Natural killer cell (primary cell): Measurements from ENCODE around the gene RAD9A. TPM values are rescaled to one million over a fixed set of nuclear protein-coding genes. Genes with fewer than 3 reads are reported as not detected.
A peak's percentile ranks its signal among the peaks of the same experiment; 100 is the strongest.

Experiments
- ATAC-seq, 3 donors: fragments of 150-1000 bp in 2 of 3; fragments of 200-7000 bp in 1 of 3; cut with Tn5 transposase; 1 replicate in 1 of 3; 2 replicates in 2 of 3; pipeline ENCODE4 v1.10.0; 2021; ENCODE audit warnings: mild to moderate bottlenecking in 2 of 3, moderate library complexity in 2 of 3
- DNase-seq, 2 donors: peaks; one replicate each; pipeline versions ENCODE4 v3.0.0 to v3.0.0-alpha.2; 2013 to 2021; ENCODE audit warnings: mixed read lengths in 1 of 2
- H3K27ac ChIP-seq: one replicate; pipeline ENCODE4 v1.5.1; 2013; ENCODE audit warnings: mild to moderate bottlenecking, low read length
- H3K27me3 ChIP-seq: one replicate; pipeline ENCODE4 v1.6.1; 2013; ENCODE audit warnings: low read length; ENCODE audit not compliant: control insufficient read depth, insufficient read depth
- H3K36me3 ChIP-seq: one replicate; pipeline ENCODE4 v1.6.1; 2013; ENCODE audit warnings: low read length; ENCODE audit not compliant: control insufficient read depth, insufficient read depth
- H3K4me1 ChIP-seq: one replicate; pipeline ENCODE4 v1.6.1; 2013; ENCODE audit warnings: low read length; ENCODE audit not compliant: control insufficient read depth, insufficient read depth
- H3K4me3 ChIP-seq: one replicate; pipeline ENCODE4 v1.5.1; 2013; ENCODE audit warnings: low read length
- H3K9me3 ChIP-seq: one replicate; pipeline ENCODE4 v1.6.1; 2013; ENCODE audit warnings: low read length; ENCODE audit not compliant: control insufficient read depth, insufficient read depth
- H3K27ac Mint-ChIP-seq, 2 donors: one replicate each; pipeline ENCODE4 v1.8.0; 2022; ENCODE audit warnings: mild to moderate bottlenecking in 2 of 2, mixed read lengths in 2 of 2, moderate library complexity in 1 of 2
- H3K27me3 Mint-ChIP-seq, 2 donors: one replicate each; pipeline ENCODE4 v1.8.0; 2022; ENCODE audit warnings: low read depth in 2 of 2, mixed read lengths in 2 of 2
- H3K36me3 Mint-ChIP-seq: one replicate; pipeline ENCODE4 v1.8.0; 2022; ENCODE audit warnings: mixed read lengths
- H3K4me1 Mint-ChIP-seq, 2 donors: one replicate each; pipeline ENCODE4 v1.8.0; 2022; ENCODE audit warnings: mixed read lengths in 2 of 2
- H3K4me3 Mint-ChIP-seq: one replicate; pipeline ENCODE4 v1.8.0; 2022; ENCODE audit warnings: mild to moderate bottlenecking, moderate library complexity, mixed read lengths
- H3K9me3 Mint-ChIP-seq, 2 donors: one replicate each; pipeline ENCODE4 v1.8.0; 2022; ENCODE audit warnings: mixed read lengths in 2 of 2
- CTCF ChIP-seq: fragments of 200-600 bp; IDR thresholded peaks from one replicate; pipeline ENCODE4 v1.8.0; 2022; ENCODE audit warnings: antibody characterized with exemption
- WGBS: methylation state at CpG from one replicate; pipeline ENCODE4 v1.1.7; 2013; ENCODE audit warnings: missing lambda C conversion rate; ENCODE audit not compliant: insufficient coverage; 5-methylcytosine and 5-hydroxymethylcytosine counted together
- intact Hi-C: fragments of 100-400 bp; cut with micrococcal nuclease; formaldehyde crosslinking; loops from one replicate; pipeline ENCODE4 v1.14.2; 2022
- total RNA-seq, 4 donors: library from RNA; stranded (reverse); fragments of 120-200 nt in 1 of 4; gene quantifications; one replicate each; pipeline versions ENCODE4 v1.2.3 to v1.2.4, GENCODE V29; 2013 to 2022

Gene RAD9A
- total RNA-seq, 3 donors from 2014 or later (not counting 1 experiment from before 2014, with no cell fraction given) = 30.2 to 47.1 (median 37.3) TPM

GRCh38 chr11:67396587-67397389 lies 5.0 kb downstream of the RAD9A start:
- H3K9me3 ChIP-seq = no peaks in the 10 kb centered on the region
- Mint-ChIP-seq H3K4me1 (peaks cover 29 to 50% of the 10 kb centered on the region in 2 donors), H3K4me3 (no peak overlapping the region), H3K36me3 (no peaks in the 10 kb centered on the region), H3K27ac (peak overlapping the region; percentile 68 to 88), H3K9me3 (no peaks in the 10 kb centered on the region), H3K27me3 (no peaks in the 10 kb centered on the region)
- H3K36me3 ChIP-seq = peaks cover 54% of the 10 kb centered on the region
- peaks cover 61% of the 10 kb centered on the region for H3K4me1 ChIP-seq
- H3K27ac ChIP-seq = peak overlapping the region; percentile 9
- H3K27me3 ChIP-seq = no peaks in the 10 kb centered on the region
- DNase-seq = peak in 1 of 2 donors; percentile 58
- intact Hi-C loops = no loop called here
- no peak for ATAC-seq
- no peak overlapping the region for H3K4me3 ChIP-seq
- WGBS = 10% methylated on average over 11 of the region's 13 CpGs
- TF ChIP-seq CTCF = no peak

GRCh38 chr11:67397536-67397935 lies 5.8 kb downstream of the RAD9A start:
- no peak overlapping the region for H3K27ac ChIP-seq
- WGBS = 75% methylated on average over 6 of the region's 6 CpGs
- DNase-seq (no peak), ATAC-seq (no peak)
- peaks cover 54% of the 10 kb centered on the region for H3K36me3 ChIP-seq
- H3K4me3 Mint-ChIP-seq = peak overlapping the region; percentile 65
- intact Hi-C loops = no loop called here
- no peaks in the 10 kb centered on the region for H3K27me3 ChIP-seq
- H3K36me3 Mint-ChIP-seq = no peaks in the 10 kb centered on the region
- H3K4me3 ChIP-seq = no peak overlapping the region
- no peaks in the 10 kb centered on the region for H3K9me3 Mint-ChIP-seq
- peaks cover 25 to 45% of the 10 kb centered on the region in 2 donors for H3K4me1 Mint-ChIP-seq
- no peaks in the 10 kb centered on the region for H3K9me3 ChIP-seq
- H3K4me1 ChIP-seq = peaks cover 62% of the 10 kb centered on the region
- no peak for TF ChIP-seq CTCF
- H3K27ac Mint-ChIP-seq = peak overlapping the region; percentile 64 to 88
- H3K27me3 Mint-ChIP-seq = no peaks in the 10 kb centered on the region

- no peaks in the 10 kb centered on the region for H3K9me3 Mint-ChIP-seq
- peak overlapping the region; percentile 65 for H3K4me3 Mint-ChIP-seq
- ATAC-seq (no peak), DNase-seq (no peak)
- 91% methylated on average over 24 of the region's 24 CpGs for WGBS
- H3K4me1 Mint-ChIP-seq = peaks cover 21 to 40% of the 10 kb centered on the region in 2 donors
- peak overlapping the region; percentile 29 to 64 for H3K27ac Mint-ChIP-seq
- Histone ChIP-seq H3K36me3 (peaks cover 54% of the 10 kb centered on the region), H3K4me1 (peaks cover 64% of the 10 kb centered on the region), H3K27ac (no peak overlapping the region), H3K9me3 (no peaks in the 10 kb centered on the region), H3K27me3 (no peaks in the 10 kb centered on the region), H3K4me3 (no peak overlapping the region)
- no peaks in the 10 kb centered on the region for H3K27me3 Mint-ChIP-seq
- no peak for TF ChIP-seq CTCF
- H3K36me3 Mint-ChIP-seq = no peaks in the 10 kb centered on the region
- intact Hi-C loops = no loop called here
Observed at GRCh38 chr11:67397986-67398660, 6.3 kb downstream of the RAD9A start.
